CD4-positive, alpha-beta T cell treated with Interleukin-4 for 4 hours (primary cell): ENCODE results near the gene CASK.
"Not testable (repeated sequence)": the region's sequence is repeated elsewhere in the genome, so short reads cannot be mapped to it uniquely, and the experiment has no call there.

Experiments used
- DNase-seq: peaks from one replicate; pipeline ENCODE4 v3.0.0-alpha.2; 2020

Gene CASK

DNA sequence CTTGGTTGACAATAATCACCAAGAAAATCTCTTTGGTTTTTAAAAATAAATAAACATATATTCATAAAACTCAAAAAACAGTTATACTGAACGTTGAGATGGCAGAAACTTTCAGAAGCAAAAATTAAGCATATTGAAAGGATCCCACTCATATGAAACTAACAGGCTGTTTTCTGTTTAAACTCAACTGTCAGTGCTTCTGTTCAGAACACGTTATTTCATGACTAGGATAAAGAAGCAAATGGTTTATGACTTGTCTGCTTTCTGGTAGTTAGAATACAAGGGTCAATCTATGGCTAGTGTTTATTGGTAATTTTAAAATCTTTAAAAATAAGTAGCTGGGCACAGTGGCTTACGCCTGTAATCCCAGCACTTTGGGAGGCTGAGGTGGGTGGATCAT, 195.2 kb downstream of the CASK start:
- DNase-seq: no peak

DNA sequence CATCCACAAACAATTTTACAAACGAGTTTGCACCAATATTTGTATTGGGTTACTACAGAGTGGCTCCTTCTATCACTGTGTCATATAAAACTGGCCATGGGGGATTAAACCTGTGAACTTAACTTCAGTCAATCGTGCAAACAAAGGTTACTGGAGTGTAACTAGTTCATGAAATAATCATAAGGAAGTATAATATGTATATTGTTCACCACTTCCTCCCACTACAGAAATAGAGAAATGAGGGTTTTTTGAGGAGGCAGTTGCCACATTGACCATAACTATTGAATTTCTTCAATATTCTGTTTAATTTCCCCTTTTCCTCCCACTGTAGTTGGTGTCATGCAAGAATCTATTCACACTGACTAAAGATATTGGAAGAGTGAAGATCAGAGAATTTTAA, 199.5 kb downstream of the CASK start, which contains the start of gene GPR82:
Gene GPR82 (plus strand): TSS at position 356 of the 400 bp plus-strand sequence. CDS start 2,846 bp downstream, outside the sequence.
- DNase-seq: no peak

DNA sequence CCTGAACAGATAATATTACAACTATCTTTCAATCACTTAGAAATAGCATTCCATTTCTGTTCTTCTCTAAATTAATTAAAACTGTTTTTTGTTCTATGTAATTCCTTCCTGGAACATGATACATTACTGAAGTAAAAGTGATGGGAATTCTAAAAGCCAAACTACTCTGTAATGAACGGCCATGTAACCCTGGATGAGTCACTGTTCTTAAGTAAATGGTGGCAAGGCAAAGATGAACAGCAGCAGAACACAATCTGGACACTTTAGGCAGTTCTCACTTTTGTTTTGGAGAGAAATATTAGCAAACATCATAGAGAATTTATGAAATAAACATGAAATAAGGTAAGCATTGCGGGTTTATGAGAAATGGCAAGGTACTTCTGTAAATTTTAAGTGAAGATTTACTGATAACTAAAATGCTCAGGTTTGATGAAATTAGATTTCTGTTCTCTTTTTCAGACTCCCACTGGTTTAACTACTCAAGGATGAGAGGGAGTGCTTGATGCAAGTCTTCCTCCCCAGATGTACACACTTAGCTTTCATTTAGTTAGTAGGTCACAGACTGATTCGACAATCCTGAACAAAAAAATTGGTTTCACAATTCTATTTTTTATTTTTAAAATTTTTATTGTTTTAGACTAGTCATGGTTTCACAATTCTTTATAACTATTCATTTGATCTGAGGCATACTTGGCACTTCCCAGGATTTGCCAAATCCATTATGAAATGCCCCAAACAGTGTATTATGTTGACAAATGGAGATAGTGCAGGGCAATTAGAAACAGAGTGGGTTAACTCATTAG, 200.3 kb downstream of the CASK start:
- DNase-seq: no peak

DNA sequence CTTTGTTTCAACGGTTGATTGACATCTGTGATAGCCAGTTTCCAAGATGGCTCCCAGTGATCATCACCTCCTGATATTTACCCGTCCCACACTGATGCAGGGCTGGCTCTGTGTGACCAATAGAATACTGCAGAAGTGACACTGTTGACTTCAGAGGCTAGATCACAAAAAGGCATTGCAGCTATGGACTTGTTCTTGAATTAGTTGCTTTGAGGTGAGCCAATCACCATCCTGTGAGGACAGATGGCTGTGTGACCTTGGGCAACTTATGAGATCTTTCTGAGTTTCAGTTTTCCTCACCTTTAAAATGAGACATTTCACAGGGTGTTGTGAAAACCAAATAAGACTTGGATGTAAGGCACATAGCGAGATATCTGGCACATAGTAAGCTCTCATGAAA, 201.1 kb downstream of the CASK start:
- no peak for DNase-seq

DNA sequence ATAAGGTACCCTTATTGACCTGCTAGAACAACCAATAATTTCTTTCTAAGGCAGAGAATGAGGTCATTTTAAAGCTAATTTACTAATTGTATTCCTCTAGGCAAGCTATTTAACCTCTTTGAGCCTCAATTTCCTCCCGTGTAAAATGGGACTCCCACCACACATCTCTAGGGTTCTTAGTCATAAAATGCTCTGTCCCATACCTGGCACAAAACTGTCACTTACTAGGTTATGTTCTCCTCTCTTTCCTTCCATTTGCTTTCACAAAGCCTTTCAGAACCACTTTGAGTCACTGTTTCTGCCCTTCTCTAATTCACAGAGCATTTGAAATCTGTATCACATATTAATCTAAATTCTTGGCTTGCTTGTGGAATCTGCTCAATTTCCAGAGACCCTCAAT, 201.8 kb downstream of the CASK start:
- no peak for DNase-seq

DNA sequence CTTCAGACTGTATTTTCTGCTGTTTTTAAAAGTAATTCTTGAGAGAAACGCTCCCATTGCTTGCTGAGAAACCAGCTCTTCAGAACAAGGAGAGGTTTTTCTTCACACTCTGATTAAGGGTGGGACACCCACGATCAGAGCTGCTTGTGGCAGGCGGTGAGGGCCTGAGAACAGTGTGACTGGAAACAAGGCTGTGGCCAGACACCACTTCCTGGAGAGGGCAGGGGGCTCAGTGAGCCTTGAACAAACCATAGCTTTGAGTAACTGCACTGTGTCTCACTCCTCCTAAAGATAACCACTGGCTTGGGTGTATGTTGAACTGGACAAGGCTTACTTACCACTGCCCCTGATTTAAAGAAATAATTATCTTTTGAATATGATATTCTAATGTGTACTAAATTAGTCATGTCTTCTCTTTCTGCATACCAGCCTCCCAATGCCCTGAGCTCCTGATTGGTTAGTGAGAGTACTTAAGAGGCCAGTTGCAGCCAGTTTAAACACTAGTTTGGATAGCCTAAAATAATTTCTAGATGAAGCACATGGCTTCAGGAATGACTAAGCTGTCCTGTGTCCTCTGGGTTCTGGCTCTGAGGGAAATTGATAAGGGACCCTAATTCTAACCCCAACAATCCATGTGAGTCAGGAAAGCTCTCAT, 203.1 kb downstream of the CASK start:
- DNase-seq: peak; percentile 50

DNA sequence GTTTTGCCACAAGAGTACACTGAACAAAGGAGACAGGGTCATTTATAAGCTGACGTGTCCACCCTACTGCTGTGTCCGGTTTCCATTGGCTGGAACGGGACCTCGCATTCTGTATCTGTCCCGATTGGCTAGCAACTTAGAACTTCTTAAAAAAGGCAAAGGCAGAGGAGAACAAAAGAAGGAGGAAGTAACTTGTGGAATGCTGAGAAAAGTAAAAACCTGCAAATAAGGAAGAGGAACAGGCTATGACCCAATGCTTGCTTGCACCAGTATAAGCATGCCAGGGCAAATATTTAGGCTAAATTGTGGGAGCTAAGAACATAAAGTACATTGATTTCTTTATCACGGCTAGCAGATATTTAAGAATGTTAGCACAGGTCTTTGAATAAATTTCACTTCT, 203.7 kb downstream of the CASK start:
- DNase-seq: not testable (repeated sequence)

DNA sequence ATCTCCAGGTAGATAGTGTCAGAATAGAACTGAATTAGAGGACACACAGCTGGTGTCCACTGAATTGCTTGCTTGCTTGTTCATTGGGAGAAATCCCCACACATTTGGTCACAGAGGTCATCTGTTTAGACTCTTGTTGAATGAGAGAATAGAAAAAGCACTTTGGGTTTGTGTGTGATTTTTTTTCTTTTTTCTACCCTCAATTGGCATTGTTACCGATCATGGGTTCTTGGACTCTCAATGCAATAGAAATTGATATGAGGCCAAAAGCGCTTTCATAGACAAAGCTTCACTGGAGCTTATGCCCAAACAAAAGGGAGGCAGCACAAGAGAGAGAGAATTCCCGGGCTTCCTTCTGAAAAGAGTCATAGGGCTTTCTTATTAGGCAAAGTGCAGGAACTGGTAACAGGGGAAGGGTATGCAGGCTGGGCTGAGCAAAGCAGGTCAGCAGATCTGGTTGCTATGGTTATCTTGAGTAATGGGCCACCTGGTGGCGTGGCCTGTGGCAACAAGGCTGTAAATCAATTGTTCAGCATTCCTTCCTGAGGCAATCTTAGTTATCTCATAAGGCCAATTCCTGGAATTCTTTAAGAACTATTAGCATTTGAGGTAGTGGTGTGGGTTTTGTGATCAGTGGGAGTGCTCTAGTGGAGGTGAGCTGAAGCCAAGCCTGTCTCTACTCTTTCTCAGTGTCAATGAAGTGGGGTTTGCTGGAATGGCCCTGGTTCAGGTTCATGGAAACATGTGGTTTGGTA, 204.7 kb downstream of the CASK start:
- no peak for DNase-seq

DNA sequence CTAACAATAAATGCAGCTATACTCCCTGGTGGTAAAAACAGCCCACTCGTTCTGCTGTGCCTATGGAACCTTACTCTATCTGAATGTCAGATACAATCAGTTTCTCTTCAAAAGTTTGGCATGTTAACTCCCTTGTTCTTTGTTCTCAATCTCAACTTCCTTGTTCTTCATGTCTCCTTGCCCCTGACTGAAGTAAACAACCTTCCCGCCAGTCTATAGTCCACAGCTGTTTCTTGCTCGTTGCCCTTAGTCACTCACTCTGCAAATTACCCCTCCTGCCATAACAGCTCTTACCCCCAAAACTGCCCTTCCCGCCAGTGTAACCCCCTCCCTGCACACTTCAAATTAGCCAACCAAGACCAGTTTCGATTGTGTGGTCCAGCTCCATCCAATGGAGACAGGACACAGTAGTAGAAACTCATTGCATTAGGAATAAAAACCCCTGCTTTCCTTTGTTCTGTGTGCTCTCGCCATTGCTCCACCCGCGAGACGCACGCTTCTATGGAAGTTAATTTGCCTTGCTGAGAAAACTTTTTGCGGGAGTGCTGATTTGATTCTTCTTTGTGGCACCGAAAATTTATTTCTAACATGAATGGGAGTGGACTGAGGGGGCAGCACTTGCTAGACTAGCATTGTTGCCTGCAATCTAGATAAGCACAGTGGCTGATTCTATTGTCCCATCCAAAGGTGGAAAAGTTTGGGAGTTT, 206.4 kb downstream of the CASK start:
- no peak for DNase-seq

DNA sequence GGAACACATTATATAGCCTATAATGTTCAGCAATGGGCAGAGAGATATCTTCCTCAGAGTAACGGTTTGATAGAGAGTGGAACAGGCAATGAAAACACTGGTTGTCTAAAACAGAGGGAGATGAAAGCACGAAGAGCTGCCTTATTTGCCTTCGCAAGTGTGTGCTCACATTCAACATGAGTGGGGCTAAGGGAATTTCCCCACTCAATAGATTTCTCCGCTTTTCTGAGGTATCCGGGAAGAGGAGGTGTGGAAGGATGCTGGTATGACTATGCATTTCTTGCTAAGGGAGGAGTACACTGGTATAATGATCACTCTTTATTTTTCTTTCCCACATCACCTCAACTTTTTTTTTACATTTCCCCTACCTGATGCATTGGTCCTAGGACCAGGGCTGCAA, 207.1 kb downstream of the CASK start:
- DNase-seq: no peak

DNA sequence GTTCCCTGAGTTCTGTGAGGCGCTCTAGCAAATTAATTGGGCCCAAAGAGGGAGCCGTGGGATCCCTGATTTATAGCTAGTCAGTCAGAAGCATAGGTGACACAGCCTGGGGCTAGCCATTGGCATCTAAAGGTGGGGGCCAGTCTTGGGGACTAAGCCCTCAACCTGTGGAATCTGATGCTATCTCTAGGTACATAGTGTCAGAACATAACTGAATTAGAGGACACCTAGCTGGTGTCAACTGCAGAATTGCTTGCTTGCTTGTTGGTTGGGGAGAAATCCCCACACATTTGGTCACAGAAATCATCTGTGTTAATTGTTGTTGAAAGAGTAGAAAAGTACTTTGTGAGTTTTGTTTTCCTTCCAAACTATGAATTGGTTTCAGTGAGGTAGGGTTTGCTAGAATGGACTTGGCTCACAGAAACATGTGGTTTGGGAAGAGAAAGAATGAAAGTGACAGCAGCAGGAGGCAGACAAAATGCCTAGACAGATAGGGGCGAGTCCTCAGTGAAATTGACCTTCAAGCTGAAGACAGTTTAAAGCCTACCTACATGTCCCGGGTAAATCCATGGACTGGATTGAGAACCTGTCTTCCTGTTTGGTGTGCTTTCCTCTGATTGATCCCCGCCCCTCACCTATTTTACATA, 212.2 kb downstream of the CASK start:
- no peak for DNase-seq

DNA sequence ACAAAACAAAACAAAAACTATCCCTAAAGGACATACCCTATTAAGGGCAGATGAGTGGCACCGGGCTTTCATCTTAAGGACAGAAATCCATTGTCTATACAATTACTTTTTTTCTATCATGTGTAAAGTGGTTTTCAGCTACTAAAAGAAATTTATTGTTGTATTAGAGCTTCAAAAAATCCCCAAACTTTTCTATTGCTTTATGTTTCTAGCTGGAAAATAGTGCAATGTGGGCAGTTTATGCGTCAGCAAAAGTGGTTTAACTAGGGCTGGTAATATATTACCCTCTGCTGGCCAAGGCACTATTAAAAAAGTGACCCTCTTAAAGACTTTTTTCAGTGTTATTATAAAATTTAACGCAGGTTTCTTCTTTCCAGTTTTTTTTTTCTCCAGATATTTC, 214.9 kb downstream of the CASK start:
- DNase-seq: no peak

DNA sequence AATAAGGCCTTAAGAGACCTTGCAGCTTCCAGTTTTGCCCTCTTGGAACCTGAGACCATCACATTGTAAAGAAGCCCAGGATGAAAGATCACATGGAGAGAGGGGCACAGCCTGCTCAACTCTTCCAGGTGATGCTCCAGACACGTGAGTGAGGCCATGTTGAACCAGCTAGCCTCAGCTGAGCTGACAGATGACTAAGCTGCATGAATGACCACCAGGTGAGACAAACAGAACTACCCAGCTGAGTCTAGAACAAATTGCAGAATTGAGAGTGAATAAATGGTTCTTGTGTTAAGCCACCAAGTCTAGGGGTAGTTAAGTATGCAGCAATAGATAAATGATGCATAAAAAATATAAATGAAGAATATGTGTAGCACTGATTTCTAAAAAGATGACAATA, 216.1 kb downstream of the CASK start:
- no peak for DNase-seq

DNA sequence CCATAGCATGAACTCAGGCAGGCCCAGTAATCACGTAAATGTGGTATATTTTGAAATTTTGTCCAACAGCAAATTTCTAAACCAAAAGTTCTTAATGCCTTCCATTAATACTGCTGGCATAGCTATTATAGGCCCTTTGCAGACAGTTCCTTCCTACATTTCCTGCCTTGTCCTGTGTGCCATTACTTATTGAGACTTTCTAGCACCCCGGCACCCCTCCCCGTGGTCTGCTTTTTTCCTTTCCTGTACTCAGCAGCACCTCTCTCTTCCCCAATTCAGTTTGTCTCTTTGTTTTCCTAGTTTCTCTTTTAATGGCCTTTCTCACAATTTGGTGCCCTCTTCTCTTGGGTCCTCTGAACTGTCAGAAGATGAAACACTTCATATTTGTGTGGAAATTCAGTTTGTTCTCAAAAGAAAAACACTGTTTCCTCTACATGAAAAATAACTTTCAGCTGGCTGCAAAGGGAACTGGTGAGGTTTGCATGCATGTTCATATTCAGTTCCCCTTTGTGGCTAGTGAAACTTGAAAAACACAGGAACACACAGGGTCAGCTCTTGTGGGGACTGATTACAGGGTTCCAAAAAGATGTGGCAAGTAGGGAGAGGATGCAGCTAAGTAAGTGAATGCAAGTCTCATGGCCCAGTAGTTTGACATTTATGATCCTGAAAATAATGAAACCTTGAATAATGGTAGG, 217.5 kb downstream of the CASK start:
- DNase-seq: no peak

DNA sequence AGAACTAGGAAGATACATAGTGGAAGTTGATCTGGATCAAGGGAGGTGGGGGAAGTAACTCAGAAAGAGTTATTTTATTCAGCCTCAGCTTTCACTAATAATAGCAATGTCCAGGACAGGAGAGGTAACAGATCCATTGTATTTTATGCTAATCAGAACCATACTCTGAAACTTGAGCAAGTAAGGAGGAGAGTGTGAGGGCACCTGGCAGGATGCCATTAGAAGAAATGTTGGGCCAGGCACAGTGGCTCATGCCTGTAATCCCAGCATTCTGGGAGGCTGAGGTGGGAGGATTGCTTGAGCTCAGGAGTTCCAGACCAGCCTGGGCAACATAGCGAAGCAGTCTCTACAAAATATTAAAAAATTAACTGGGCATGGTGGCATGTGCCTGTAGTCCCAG, 218.3 kb downstream of the CASK start:
- no peak for DNase-seq

DNA sequence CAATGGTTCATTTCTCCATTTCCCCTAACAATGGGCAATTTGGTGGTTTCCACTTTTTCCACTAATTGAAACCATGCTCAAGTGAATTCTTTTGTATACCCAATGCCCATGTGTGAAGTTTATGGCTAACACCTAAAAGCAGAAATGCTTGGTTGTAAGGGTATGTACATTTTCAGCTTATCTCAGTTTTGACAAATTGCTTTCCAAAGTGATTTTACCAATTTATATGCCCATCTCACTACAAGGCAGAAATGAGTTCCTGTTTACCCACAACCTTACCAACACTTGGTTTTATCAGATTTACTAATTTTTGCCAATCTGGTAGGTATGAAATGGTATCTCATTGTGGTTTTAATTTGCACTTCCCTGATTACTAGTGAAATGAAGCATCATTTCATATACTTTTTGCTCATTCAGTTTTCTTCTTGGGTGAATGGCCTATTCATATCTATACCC, 219.8 kb downstream of the CASK start:
- DNase-seq: no peak

DNA sequence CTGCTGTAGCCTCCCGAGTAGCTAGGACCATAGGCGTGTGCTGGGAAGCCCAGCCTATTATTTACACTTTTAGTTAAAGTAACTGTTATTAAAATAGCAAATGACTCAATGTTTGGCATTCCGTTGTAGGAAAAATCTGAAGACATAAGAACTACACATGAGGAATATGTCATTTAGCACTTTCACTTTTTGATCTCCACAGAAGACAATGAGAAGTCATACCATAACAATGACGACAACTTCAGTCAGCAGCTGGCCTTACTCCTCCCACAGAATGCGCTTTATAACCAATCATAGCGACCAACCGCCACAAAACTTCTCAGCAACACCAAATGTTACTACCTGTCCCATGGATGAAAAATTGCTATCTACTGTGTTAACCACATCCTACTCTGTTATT, 227.9 kb downstream of the CASK start:
- DNase-seq: peak; percentile 20

DNA sequence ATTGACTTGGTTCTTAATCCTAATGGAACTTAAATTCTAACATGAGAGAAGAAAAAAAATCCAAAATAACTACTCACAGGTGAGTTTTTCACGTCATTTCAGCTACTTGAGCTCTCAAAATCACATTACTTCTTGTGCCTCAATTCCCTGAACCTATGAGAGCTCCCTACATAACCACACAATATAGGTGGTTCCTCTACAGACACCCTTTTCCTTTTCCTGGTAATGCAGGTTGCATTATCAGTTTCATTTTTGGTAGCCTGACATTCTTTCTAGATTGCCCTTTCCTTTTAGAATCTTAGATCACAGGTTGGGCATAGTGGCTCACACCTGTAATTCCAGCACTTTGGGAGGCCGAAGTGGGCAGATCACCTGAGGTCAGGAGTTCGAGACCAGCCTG, 230.3 kb downstream of the CASK start:
- DNase-seq: no peak

DNA sequence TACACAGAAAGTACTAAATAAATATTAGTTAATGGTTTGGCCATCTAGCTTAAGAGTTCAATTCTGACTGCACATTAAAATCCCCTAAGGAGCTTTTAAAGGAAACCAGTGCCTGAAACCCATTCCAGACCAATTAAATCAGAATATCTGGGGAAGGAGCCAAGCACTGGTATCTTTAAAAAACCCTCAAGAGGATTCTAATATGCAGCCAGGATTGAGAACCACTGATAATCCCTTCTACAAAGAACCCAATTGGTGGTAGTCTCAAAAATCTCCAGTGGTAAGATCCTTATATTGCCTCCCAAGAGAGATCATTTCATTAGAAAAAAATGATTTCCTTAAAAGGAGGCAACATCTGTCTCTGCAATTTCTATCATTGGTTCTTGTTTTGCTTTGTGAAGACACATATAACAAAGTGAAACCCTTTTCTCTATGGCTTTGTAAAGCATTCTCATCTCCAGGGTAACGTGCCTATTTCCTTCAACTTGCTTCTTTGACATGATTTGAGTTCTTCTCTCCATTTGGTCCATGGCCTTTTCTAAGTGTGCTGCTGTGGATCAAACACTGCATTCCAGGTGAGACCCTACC, 231.1 kb downstream of the CASK start:
- no peak for DNase-seq

DNA sequence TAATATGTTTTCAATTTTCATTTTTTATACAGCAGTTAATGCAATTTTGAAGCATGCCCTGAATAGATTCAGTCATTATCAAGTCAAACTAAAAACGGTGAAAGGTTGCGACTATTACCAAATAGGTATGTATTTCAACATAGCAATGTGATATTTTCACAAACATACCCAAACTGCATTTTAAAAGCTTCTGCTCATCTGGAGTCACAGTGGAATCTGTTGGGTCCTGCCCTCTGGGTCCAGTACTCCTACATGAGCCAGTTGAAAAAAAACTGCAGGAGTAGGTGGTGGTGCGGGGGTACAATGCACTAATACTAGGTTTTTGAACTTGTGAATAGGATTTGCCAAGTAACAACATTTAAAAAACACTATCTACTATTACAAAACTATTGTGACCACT, 233.6 kb downstream of the CASK start:
- no peak for DNase-seq

DNA sequence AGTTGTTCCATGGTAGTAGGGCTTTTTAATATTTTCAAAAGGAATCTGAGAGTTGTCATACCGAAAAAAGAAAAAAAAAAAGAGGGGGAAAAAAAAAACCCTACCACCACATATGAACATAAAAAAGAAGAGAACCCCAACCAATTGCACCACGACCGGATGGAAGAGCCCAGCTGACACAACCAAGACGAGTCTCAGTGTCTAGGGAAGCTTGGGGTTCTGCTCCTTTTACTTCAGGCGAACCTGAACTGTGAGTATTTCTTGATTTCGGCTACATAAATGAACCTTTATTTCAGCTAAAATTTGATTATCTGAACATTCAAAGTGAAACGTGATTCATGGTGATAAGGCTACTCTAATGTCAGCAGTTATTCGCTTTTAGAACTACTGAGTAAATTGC, 234.5 kb downstream of the CASK start, which contains the start of gene GPR34:
Gene GPR34 (plus strand): TSS at position 139 of the 400 bp plus-strand sequence. CDS start 6,661 bp downstream, outside the sequence.
- DNase-seq: no peak
